Keratinocyte (primary cell): ENCODE measurements around the gene TMEM190. TPM values are rescaled to one million over a fixed set of nuclear protein-coding genes. Genes with fewer than 3 reads are reported as not detected.

Source experiments
- DNase-seq: peaks from one replicate; pipeline ENCODE4 v3.0.0-alpha.2; 2011; ENCODE audit warnings: low read depth, missing footprints, low spot score
- FAIRE-seq: peaks from 2 replicates; lab custom pipeline; 2011; peaks lifted over from hg19 to GRCh38; lab: Jason Lieb, UNC
- H2AFZ ChIP-seq: 2 replicates; pipeline ENCODE4 v1.6.0; 2012; ENCODE audit warnings: low read length, control low read depth, inconsistent platforms; ENCODE audit not compliant: control insufficient read depth
- H3K27ac ChIP-seq: 2 replicates; pipeline ENCODE4 v1.5.1; 2011; ENCODE audit warnings: low read length; ENCODE audit not compliant: control insufficient read depth, insufficient read depth
- H3K27me3 ChIP-seq: 3 replicates; pipeline ENCODE4 v1.6.0; 2011; ENCODE audit warnings: low read length; ENCODE audit not compliant: control insufficient read depth, insufficient read depth; ENCODE audit errors: extremely low read depth
- H3K36me3 ChIP-seq, 2 experiments: 2 replicates in 1 of 2; 3 replicates in 1 of 2; pipeline ENCODE4 v1.5.1; 2011; ENCODE audit warnings: low read length in 2 of 2, mild to moderate bottlenecking in 1 of 2; ENCODE audit not compliant: control insufficient read depth in 2 of 2, insufficient read depth in 2 of 2; ENCODE audit errors: extremely low read depth in 1 of 2
- H3K4me1 ChIP-seq: 3 replicates; pipeline ENCODE4 v1.5.1; 2011; ENCODE audit warnings: low read length; ENCODE audit not compliant: control insufficient read depth, insufficient read depth; ENCODE audit errors: extremely low read depth
- H3K4me2 ChIP-seq: 3 replicates; pipeline ENCODE4 v1.6.0; 2011; ENCODE audit warnings: low read depth, low read length; ENCODE audit not compliant: control insufficient read depth, insufficient read depth; ENCODE audit errors: extremely low read depth
- H3K4me3 ChIP-seq, 3 experiments: fragments of 200-600 bp in 1 of 3; sonication (generic) in 1 of 3; 2 replicates in 2 of 3; 3 replicates in 1 of 3; pipeline ENCODE4 v1.5.1; 2011 to 2016; ENCODE audit warnings: low read length in 3 of 3, mild to moderate bottlenecking in 3 of 3, control low read depth in 2 of 3, inconsistent platforms in 1 of 3, low read depth in 1 of 3, mixed read lengths in 1 of 3, mixed run types in 1 of 3, moderate library complexity in 1 of 3; ENCODE audit not compliant: control insufficient read depth in 2 of 3, insufficient read depth in 2 of 3; ENCODE audit errors: extremely low read depth in 1 of 3
- H3K79me2 ChIP-seq: 2 replicates; pipeline ENCODE4 v1.6.0; 2012; ENCODE audit warnings: low read length; ENCODE audit not compliant: control insufficient read depth, insufficient read depth
- H3K9ac ChIP-seq: 3 replicates; pipeline ENCODE4 v1.6.0; 2011; ENCODE audit warnings: low read length; ENCODE audit not compliant: control insufficient read depth, insufficient read depth; ENCODE audit errors: extremely low read depth
- H3K9me1 ChIP-seq: 3 replicates; pipeline ENCODE4 v1.6.0; 2011; ENCODE audit warnings: low read length; ENCODE audit not compliant: control insufficient read depth, insufficient read depth; ENCODE audit errors: extremely low read depth
- H3K9me3 ChIP-seq: 2 replicates; pipeline ENCODE4 v1.5.1; 2012; ENCODE audit warnings: low read depth, low read length; ENCODE audit not compliant: control insufficient read depth
- H4K20me1 ChIP-seq: 3 replicates; pipeline ENCODE4 v1.6.0; 2011; ENCODE audit warnings: low read length; ENCODE audit not compliant: control insufficient read depth, insufficient read depth; ENCODE audit errors: extremely low read depth
- EZH2 ChIP-seq: IDR thresholded peaks from one replicate; pipeline ENCODE4 v1.6.1; 2012; ENCODE audit warnings: inconsistent platforms, mild to moderate bottlenecking, low read length, moderate library complexity
- dilution Hi-C: fragments of 300-500 bp; cut with MboI; formaldehyde crosslinking; loops from one replicate; pipeline ENCODE4 v1.7.0; 2020; ENCODE audit warnings: low sequenced_read_pairs; ENCODE audit not compliant: extremely low pct_ligation_motif_present
- polyA plus RNA-seq, 5 experiments: library from polyadenylated mRNA; depleted of rRNA in 3 of 5; stranded (reverse) in 3 of 5; stranded (forward) in 1 of 5; unstranded in 1 of 5; fragments of >200 nt; gene quantifications; 1 replicate in 1 of 5; 2 replicates in 3 of 5; 3 replicates in 1 of 5; pipeline versions ENCODE4 v1.2.1 to v1.2.3, GENCODE V29; 2011 to 2012; ENCODE audit warnings: missing spikeins in 2 of 5, low read depth in 1 of 5, low replicate concordance in 1 of 5
- TF ChIP-seq, protein P1 (sequence below), 3 experiments: IDR thresholded peaks in 1 of 3; conservative IDR thresholded peaks in 1 of 3; optimal IDR thresholded peaks in 1 of 3; 2 replicates in 2 of 3; 3 replicates in 1 of 3; pipeline versions ENCODE3 to v1.5.1; 2011; ENCODE audit warnings: low read length in 3 of 3, mild to moderate bottlenecking in 3 of 3, moderate library complexity in 2 of 3, control low read depth in 1 of 3, inconsistent platforms in 1 of 3; ENCODE audit not compliant: insufficient read depth in 2 of 3; ENCODE audit errors: extremely low read depth in 1 of 3

Gene TMEM190
- polyA plus RNA-seq, 1 donor (not counting 4 experiments of a cell fraction or from before 2014, with no cell fraction given) = not detected

DNA sequence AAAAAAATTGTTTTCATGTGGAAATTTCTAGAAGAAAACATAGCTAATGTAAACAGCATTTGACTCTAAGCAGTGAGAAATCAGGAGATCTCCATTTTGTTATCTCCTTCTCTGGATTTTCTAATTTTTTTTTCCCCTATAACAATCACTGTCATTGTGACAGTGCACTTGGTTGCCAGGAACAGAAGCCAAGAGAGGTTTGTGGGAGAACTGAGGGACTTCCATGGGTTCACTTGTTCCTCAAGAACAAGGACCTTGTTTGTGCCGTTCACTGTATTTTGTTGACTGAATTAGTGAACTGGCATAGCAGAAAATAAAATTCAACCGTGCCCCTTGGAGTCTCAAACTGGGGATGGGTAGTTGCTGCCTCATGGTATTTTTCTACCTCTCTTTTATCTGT is 49.4 kb downstream of the TMEM190 start:
- DNase-seq (no peak), FAIRE-seq (no peak)
- Histone ChIP-seq H3K9me3 (no peaks in the 10 kb centered on the region), H3K4me2 (no peak overlapping the region), H3K27ac (no peak overlapping the region), H3K9me1 (no peaks in the 10 kb centered on the region), H3K36me3 (no peaks in the 10 kb centered on the region), H3K9ac (no peak overlapping the region), H3K79me2 (no peaks in the 10 kb centered on the region), H3K27me3 (peaks cover 6% of the 10 kb centered on the region), H3K4me3 (no peak overlapping the region), H4K20me1 (no peaks in the 10 kb centered on the region), H3K4me1 (peaks cover 4% of the 10 kb centered on the region), H2AFZ (no peak overlapping the region)
- dilution Hi-C loops = no loop called here
- no peak for TF ChIP-seq EZH2
- TF ChIP-seq, protein P1, sequence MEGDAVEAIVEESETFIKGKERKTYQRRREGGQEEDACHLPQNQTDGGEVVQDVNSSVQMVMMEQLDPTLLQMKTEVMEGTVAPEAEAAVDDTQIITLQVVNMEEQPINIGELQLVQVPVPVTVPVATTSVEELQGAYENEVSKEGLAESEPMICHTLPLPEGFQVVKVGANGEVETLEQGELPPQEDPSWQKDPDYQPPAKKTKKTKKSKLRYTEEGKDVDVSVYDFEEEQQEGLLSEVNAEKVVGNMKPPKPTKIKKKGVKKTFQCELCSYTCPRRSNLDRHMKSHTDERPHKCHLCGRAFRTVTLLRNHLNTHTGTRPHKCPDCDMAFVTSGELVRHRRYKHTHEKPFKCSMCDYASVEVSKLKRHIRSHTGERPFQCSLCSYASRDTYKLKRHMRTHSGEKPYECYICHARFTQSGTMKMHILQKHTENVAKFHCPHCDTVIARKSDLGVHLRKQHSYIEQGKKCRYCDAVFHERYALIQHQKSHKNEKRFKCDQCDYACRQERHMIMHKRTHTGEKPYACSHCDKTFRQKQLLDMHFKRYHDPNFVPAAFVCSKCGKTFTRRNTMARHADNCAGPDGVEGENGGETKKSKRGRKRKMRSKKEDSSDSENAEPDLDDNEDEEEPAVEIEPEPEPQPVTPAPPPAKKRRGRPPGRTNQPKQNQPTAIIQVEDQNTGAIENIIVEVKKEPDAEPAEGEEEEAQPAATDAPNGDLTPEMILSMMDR (optimal IDR thresholded peaks at IDR 0.05 in 1 of 3, IDR thresholded peaks at IDR 0.05 in 1 of 3, conservative IDR thresholded peaks at IDR 0.05 in 1 of 3; ENCODE audit: extremely low read depth in 1 of 3, insufficient read depth in 2 of 3, low read length in 3 of 3) = no peak

Other genes starting within 250 kb of the TMEM190 start
- 89.7 to 113 TPM (median 99.6 TPM) in 3 replicates for gene TNNT1, start 227.6 kb upstream of the TMEM190 start, polyA plus RNA-seq
- gene TNNI3, start 219.1 kb upstream of the TMEM190 start, polyA plus RNA-seq = 2.2 to 4.1 TPM (median 3.3 TPM) in 3 replicates
- gene DNAAF3, start 210.2 kb upstream of the TMEM190 start, polyA plus RNA-seq = 8.5 to 14.3 TPM (median 12.9 TPM) in 3 replicates
- gene SYT5, start 196.5 kb upstream of the TMEM190 start, polyA plus RNA-seq = 0.05 to 0.39 TPM (median 0.33 TPM) in 3 replicates
- gene PTPRH, start 167.3 kb upstream of the TMEM190 start, polyA plus RNA-seq = 0.06 to 0.17 TPM (median 0.09 TPM) in 3 replicates
- gene TMEM86B, start 148.1 kb upstream of the TMEM190 start, polyA plus RNA-seq = 0.60 to 0.88 TPM (median 0.68 TPM) in 3 replicates
- 26.7 to 49.7 TPM (median 27.5 TPM) in 3 replicates for gene PPP6R1, start 117.8 kb upstream of the TMEM190 start, polyA plus RNA-seq
- gene HSPBP1, start 96.7 kb upstream of the TMEM190 start, polyA plus RNA-seq = 20.2 to 26.7 TPM (median 24.7 TPM) in 3 replicates
- gene BRSK1, start 92.8 kb upstream of the TMEM190 start, polyA plus RNA-seq = 0.46 to 1.1 TPM (median 0.98 TPM) in 3 replicates
- gene TMEM150B, start 51.5 kb upstream of the TMEM190 start, polyA plus RNA-seq = not detected in 3 replicates
- 4.3 to 7.4 TPM (median 6.5 TPM) in 3 replicates for gene KMT5C, start 37.0 kb upstream of the TMEM190 start, polyA plus RNA-seq
- 1.4 to 6.5 TPM (median 1.7 TPM) in 3 replicates for gene COX6B2, start 22.1 kb upstream of the TMEM190 start, polyA plus RNA-seq
- gene GARIN5B, start 13.6 kb upstream of the TMEM190 start, polyA plus RNA-seq = not detected in 3 replicates
- gene IL11, start 6.4 kb upstream of the TMEM190 start, polyA plus RNA-seq = 1.6 to 5.1 TPM (median 2.2 TPM) in 3 replicates
- gene TMEM238, start 7.5 kb downstream of the TMEM190 start, polyA plus RNA-seq = 0.23 to 0.31 TPM (median 0.24 TPM) in 3 replicates
- gene RPL28, start 9.1 kb downstream of the TMEM190 start, polyA plus RNA-seq = 282 to 1,011 TPM (median 432 TPM) in 3 replicates
- gene UBE2S, start 31.0 kb downstream of the TMEM190 start, polyA plus RNA-seq = 22.1 to 42.3 TPM (median 31.8 TPM) in 3 replicates
- not detected in 3 replicates for gene SHISA7, start 66.5 kb downstream of the TMEM190 start, polyA plus RNA-seq
- gene ISOC2, start 84.8 kb downstream of the TMEM190 start, polyA plus RNA-seq = 24.5 to 37.7 TPM (median 34.7 TPM) in 3 replicates
- not detected in 3 replicates for gene C19orf85, start 87.9 kb downstream of the TMEM190 start, polyA plus RNA-seq
- gene ZNF628, start 99.8 kb downstream of the TMEM190 start, polyA plus RNA-seq = 0.22 to 1.5 TPM (median 0.39 TPM) in 3 replicates
- gene NAT14, start 108.4 kb downstream of the TMEM190 start, polyA plus RNA-seq = 11.0 to 12.5 TPM (median 11.9 TPM) in 3 replicates
- not detected in 3 replicates for gene SSC5D, start 111.6 kb downstream of the TMEM190 start, polyA plus RNA-seq
- not detected in 3 replicates for gene SBK2, start 160.3 kb downstream of the TMEM190 start, polyA plus RNA-seq
- not detected in 3 replicates for gene SBK3, start 168.7 kb downstream of the TMEM190 start, polyA plus RNA-seq
- gene ZNF579, start 204.0 kb downstream of the TMEM190 start, polyA plus RNA-seq = 1.5 to 4.3 TPM (median 2.4 TPM) in 3 replicates
- 2.7 to 3.3 TPM (median 2.7 TPM) in 3 replicates for gene FIZ1, start 222.7 kb downstream of the TMEM190 start, polyA plus RNA-seq
- 2.6 to 6.9 TPM (median 3.1 TPM) in 3 replicates for gene ZNF524, start 223.5 kb downstream of the TMEM190 start, polyA plus RNA-seq
- 1.1 to 2.1 TPM (median 1.7 TPM) in 3 replicates for gene ZNF865, start 228.8 kb downstream of the TMEM190 start, polyA plus RNA-seq
- gene ZNF784, start 247.7 kb downstream of the TMEM190 start, polyA plus RNA-seq = 1.9 to 2.3 TPM (median 2.1 TPM) in 3 replicates